GM19463 (cell line): ENCODE data around the gene PLS1.

Experiments
- ATAC-seq: cut with Tn5 transposase; IDR thresholded peaks from one replicate; pipeline ENCODE4 v1.9.1; 2021; ENCODE audit warnings: mild to moderate bottlenecking, moderate library complexity; ENCODE audit not compliant: unreplicated experiment

Gene PLS1

GRCh38 chr3:142636664-142637063, 40.5 kb downstream of the PLS1 start:
- no peak for ATAC-seq

GRCh38 chr3:142638291-142638690, 42.1 kb downstream of the PLS1 start:
- ATAC-seq = no peak

GRCh38 chr3:142641504-142641903, 45.3 kb downstream of the PLS1 start:
- ATAC-seq = no peak

- no peak for ATAC-seq
These were observed 46.8 kb downstream of the PLS1 start for GRCh38 chr3:142642956-142643355.

- no peak for ATAC-seq
These were observed 48.3 kb downstream of the PLS1 start for GRCh38 chr3:142644502-142644901.

- ATAC-seq = no peak
These were observed 49.1 kb downstream of the PLS1 start for GRCh38 chr3:142645236-142645793.

GRCh38 chr3:142646020-142646785, 50.0 kb downstream of the PLS1 start:
- no peak for ATAC-seq

GRCh38 chr3:142647856-142648255, 51.7 kb downstream of the PLS1 start:
- no peak for ATAC-seq

- no peak for ATAC-seq
These were observed 52.8 kb downstream of the PLS1 start for GRCh38 chr3:142648950-142649349.

- ATAC-seq = no peak
These were observed 54.0 kb downstream of the PLS1 start for GRCh38 chr3:142650001-142650693.

- ATAC-seq = no peak
These were observed 55.5 kb downstream of the PLS1 start for GRCh38 chr3:142651711-142652110.

GRCh38 chr3:142652826-142653292, 56.7 kb downstream of the PLS1 start:
- no peak for ATAC-seq

GRCh38 chr3:142656575-142656974, 60.4 kb downstream of the PLS1 start:
- ATAC-seq = no peak

GRCh38 chr3:142657033-142657432, 60.8 kb downstream of the PLS1 start:
- ATAC-seq = no peak

GRCh38 chr3:142660383-142660782, 64.2 kb downstream of the PLS1 start:
- ATAC-seq = no peak

- no peak for ATAC-seq
These were observed 64.7 kb downstream of the PLS1 start for GRCh38 chr3:142660893-142661292.

GRCh38 chr3:142663865-142664264, 67.7 kb downstream of the PLS1 start:
- no peak for ATAC-seq

GRCh38 chr3:142664311-142664710, 68.1 kb downstream of the PLS1 start:
- no peak for ATAC-seq

GRCh38 chr3:142664819-142665218, 68.6 kb downstream of the PLS1 start:
- ATAC-seq = no peak

- ATAC-seq = no peak
These were observed 73.9 kb downstream of the PLS1 start for GRCh38 chr3:142670120-142670519.

GRCh38 chr3:142676151-142676550, 80.0 kb downstream of the PLS1 start:
- no peak for ATAC-seq

GRCh38 chr3:142680710-142681109, 84.5 kb downstream of the PLS1 start:
- ATAC-seq = no peak
